ENCODE measurements around the gene FSTL4. TPM values are rescaled to one million over a fixed set of nuclear protein-coding genes. Genes with fewer than 3 reads are reported as not detected.
A peak's percentile ranks its signal among the peaks of the same experiment; 100 is the strongest.

FSTL4 gene
- total and polyA plus RNA-seq, 4 donors = 0.08 to 1.4 (median 0.31) TPM

- no peak overlapping the region for H3K4me3 ChIP-seq
- no peaks in the 10 kb centered on the region for H3K27me3 ChIP-seq (ENCODE audit: control insufficient read depth in 3 of 3, insufficient read depth in 3 of 3, low read length in 2 of 3)
- no peak overlapping the region for H3K9ac ChIP-seq (ENCODE audit: insufficient read depth in 1 of 2, low read length in 2 of 2)
- H3K36me3 ChIP-seq (ENCODE audit: control insufficient read depth in 4 of 4, insufficient read depth in 4 of 4, low read length in 4 of 4) = no peaks in the 10 kb centered on the region
- no peak overlapping the region for H3K27ac ChIP-seq (ENCODE audit: low read depth in 1 of 2, low read length in 1 of 2)
- DNase-seq (no peak), ATAC-seq (ENCODE audit: insufficient read depth, low FRiP score) (no peak)
- peaks cover 0 to 33% (median 12%) of the 10 kb centered on the region in 5 donors for H3K4me1 ChIP-seq (ENCODE audit: control insufficient read depth in 5 of 5, insufficient read depth in 5 of 5, low read length in 5 of 5)
- no peaks in the 10 kb centered on the region for H3K9me3 ChIP-seq (ENCODE audit: control insufficient read depth in 4 of 4, insufficient read depth in 3 of 4, low read length in 3 of 4)
- 78 to 85% methylated on average over 4 of the region's 4 CpGs for WGBS, 2 donors
- no peak for TF ChIP-seq CTCF (IDR thresholded peaks at IDR 0.05; ENCODE audit: control extremely low read depth, extremely low read depth)
Observed at GRCh38 chr5:133528841-133529240, 83.5 kb downstream of the FSTL4 start.

GRCh38 chr5:133527311-133527710 lies 85.0 kb downstream of the FSTL4 start:
- no peak for TF ChIP-seq CTCF (IDR thresholded peaks at IDR 0.05; ENCODE audit: control extremely low read depth, extremely low read depth)
- H3K4me1 ChIP-seq (ENCODE audit: control insufficient read depth in 5 of 5, insufficient read depth in 5 of 5, low read length in 5 of 5) = peaks cover 0 to 45% (median 18%) of the 10 kb centered on the region in 5 donors
- ATAC-seq (ENCODE audit: insufficient read depth, low FRiP score) (no peak), DNase-seq (peak; percentile 41 to 49 (median 44))
- no peaks in the 10 kb centered on the region for H3K9me3 ChIP-seq (ENCODE audit: control insufficient read depth in 4 of 4, insufficient read depth in 3 of 4, low read length in 3 of 4)
- H3K4me3 ChIP-seq = no peak overlapping the region
- no peak overlapping the region for H3K9ac ChIP-seq (ENCODE audit: insufficient read depth in 1 of 2, low read length in 2 of 2)
- H3K27me3 ChIP-seq (ENCODE audit: control insufficient read depth in 3 of 3, insufficient read depth in 3 of 3, low read length in 2 of 3) = no peaks in the 10 kb centered on the region
- 46 to 84% methylated on average over 2 of the region's 2 CpGs for WGBS, 2 donors
- no peaks in the 10 kb centered on the region for H3K36me3 ChIP-seq (ENCODE audit: control insufficient read depth in 4 of 4, insufficient read depth in 4 of 4, low read length in 4 of 4)
- H3K27ac ChIP-seq (ENCODE audit: low read depth in 1 of 2, low read length in 1 of 2) = no peak overlapping the region

GRCh38 chr5:133526368-133526767 lies 86.0 kb downstream of the FSTL4 start:
- Histone ChIP-seq H3K27me3 (ENCODE audit: control insufficient read depth in 3 of 3, insufficient read depth in 3 of 3, low read length in 2 of 3) (no peaks in the 10 kb centered on the region), H3K27ac (ENCODE audit: low read depth in 1 of 2, low read length in 1 of 2) (no peak overlapping the region), H3K9ac (ENCODE audit: insufficient read depth in 1 of 2, low read length in 2 of 2) (no peak overlapping the region), H3K36me3 (ENCODE audit: control insufficient read depth in 4 of 4, insufficient read depth in 4 of 4, low read length in 4 of 4) (no peaks in the 10 kb centered on the region), H3K9me3 (ENCODE audit: control insufficient read depth in 4 of 4, insufficient read depth in 3 of 4, low read length in 3 of 4) (no peaks in the 10 kb centered on the region), H3K4me3 (no peak overlapping the region), H3K4me1 (ENCODE audit: control insufficient read depth in 5 of 5, insufficient read depth in 5 of 5, low read length in 5 of 5) (peaks cover 0 to 47% (median 23%) of the 10 kb centered on the region in 5 donors)
- DNase-seq = no peak
- WGBS, 2 donors = 85 to 87% methylated on average over 7 of the region's 7 CpGs
- ATAC-seq (ENCODE audit: insufficient read depth, low FRiP score) = no peak
- TF ChIP-seq CTCF (IDR thresholded peaks at IDR 0.05; ENCODE audit: control extremely low read depth, extremely low read depth) = no peak

- 86 to 87% methylated on average over 3 of the region's 3 CpGs for WGBS, 2 donors
- peak; percentile 77 to 91 (median 87) for DNase-seq
- Histone ChIP-seq H3K36me3 (ENCODE audit: control insufficient read depth in 4 of 4, insufficient read depth in 4 of 4, low read length in 4 of 4) (no peaks in the 10 kb centered on the region), H3K9ac (ENCODE audit: insufficient read depth in 1 of 2, low read length in 2 of 2) (no peak overlapping the region), H3K27ac (ENCODE audit: low read depth in 1 of 2, low read length in 1 of 2) (no peak overlapping the region), H3K9me3 (ENCODE audit: control insufficient read depth in 4 of 4, insufficient read depth in 3 of 4, low read length in 3 of 4) (no peaks in the 10 kb centered on the region), H3K4me1 (ENCODE audit: control insufficient read depth in 5 of 5, insufficient read depth in 5 of 5, low read length in 5 of 5) (peaks cover 0 to 45% (median 23%) of the 10 kb centered on the region in 5 donors), H3K27me3 (ENCODE audit: control insufficient read depth in 3 of 3, insufficient read depth in 3 of 3, low read length in 2 of 3) (peaks cover 0 to 4% (median 0%) of the 10 kb centered on the region in 3 donors), H3K4me3 (no peak overlapping the region)
- no peak for TF ChIP-seq CTCF (IDR thresholded peaks at IDR 0.05; ENCODE audit: control extremely low read depth, extremely low read depth)
- no peak for ATAC-seq (ENCODE audit: insufficient read depth, low FRiP score)
Observed at GRCh38 chr5:133525126-133525525, 87.2 kb downstream of the FSTL4 start.
